Measurements from ENCODE around the gene MAGI2. TPM values are rescaled to one million over a fixed set of nuclear protein-coding genes. Genes with fewer than 3 reads are reported as not detected.

MAGI2 gene
- total RNA-seq, 1 donor from 2014 or later: 0.38 TPM

DNA sequence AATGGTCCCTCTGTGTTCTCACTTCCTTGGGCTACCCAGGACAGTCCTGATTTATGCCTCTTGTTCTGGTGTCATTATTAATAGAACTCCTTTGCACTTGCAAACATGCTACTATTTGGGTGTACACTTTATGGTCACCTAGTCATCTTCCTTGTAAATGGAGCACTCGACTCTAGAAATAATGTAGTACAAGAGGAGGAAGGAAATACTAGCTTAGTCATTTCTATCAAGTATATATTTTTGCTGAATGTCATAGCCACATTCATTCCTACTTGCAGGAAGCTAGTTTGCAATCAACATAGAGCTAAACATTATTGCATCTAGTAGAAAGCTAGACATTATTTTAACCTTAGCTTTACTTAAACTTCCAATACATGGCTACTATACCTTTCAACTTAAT, 335.3 kb downstream of the MAGI2 start:
- CTCF ChIA-PET: no interaction called here
- H3K27me3 Mint-ChIP-seq: no peaks in the 10 kb centered on the region
- no peak overlapping the region for H3K4me3 Mint-ChIP-seq
- POLR2A ChIA-PET: no interaction called here
- ATAC-seq (ENCODE audit: low read depth) (no peak), DNase-seq (no peak)
- no peaks in the 10 kb centered on the region for H3K36me3 Mint-ChIP-seq (ENCODE audit: low read depth)
- intact Hi-C loops (cut with micrococcal nuclease): no loop called here
- H3K9me3 Mint-ChIP-seq: no peaks in the 10 kb centered on the region
- TF ChIP-seq, protein P1, sequence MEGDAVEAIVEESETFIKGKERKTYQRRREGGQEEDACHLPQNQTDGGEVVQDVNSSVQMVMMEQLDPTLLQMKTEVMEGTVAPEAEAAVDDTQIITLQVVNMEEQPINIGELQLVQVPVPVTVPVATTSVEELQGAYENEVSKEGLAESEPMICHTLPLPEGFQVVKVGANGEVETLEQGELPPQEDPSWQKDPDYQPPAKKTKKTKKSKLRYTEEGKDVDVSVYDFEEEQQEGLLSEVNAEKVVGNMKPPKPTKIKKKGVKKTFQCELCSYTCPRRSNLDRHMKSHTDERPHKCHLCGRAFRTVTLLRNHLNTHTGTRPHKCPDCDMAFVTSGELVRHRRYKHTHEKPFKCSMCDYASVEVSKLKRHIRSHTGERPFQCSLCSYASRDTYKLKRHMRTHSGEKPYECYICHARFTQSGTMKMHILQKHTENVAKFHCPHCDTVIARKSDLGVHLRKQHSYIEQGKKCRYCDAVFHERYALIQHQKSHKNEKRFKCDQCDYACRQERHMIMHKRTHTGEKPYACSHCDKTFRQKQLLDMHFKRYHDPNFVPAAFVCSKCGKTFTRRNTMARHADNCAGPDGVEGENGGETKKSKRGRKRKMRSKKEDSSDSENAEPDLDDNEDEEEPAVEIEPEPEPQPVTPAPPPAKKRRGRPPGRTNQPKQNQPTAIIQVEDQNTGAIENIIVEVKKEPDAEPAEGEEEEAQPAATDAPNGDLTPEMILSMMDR (IDR thresholded peaks at IDR 0.05): no peak
- no peaks in the 10 kb centered on the region for H3K4me1 Mint-ChIP-seq
- no peak overlapping the region for H3K27ac Mint-ChIP-seq

DNA sequence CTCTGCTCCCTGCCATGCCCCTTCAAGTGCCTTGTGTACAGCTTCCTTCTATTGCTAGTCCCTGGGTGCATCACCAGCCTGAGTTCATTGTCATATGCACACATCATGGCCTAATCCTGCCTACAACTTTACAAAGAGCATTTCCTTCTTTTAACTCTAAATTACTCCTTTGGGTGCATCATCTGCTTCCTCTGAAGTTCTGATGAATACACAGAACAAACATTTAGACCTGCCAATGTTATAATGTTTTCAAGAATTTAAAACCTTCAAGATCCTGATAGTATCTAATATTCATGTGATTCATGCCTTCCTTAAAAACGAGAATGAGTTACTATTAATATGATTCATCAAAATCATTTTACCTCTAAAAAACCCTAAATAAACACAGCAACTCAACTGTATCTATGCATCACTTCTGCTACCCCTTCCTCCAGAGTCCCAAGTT, 357.1 kb downstream of the MAGI2 start:
- CTCF ChIA-PET: no interaction called here
- no peak overlapping the region for H3K4me3 Mint-ChIP-seq
- intact Hi-C loops (cut with micrococcal nuclease): no loop called here
- peaks cover 2% of the 10 kb centered on the region for H3K9me3 Mint-ChIP-seq
- H3K4me1 Mint-ChIP-seq: no peaks in the 10 kb centered on the region
- DNase-seq (no peak), ATAC-seq (ENCODE audit: low read depth) (no peak)
- TF ChIP-seq, protein P1 (IDR thresholded peaks at IDR 0.05): no peak
- no peaks in the 10 kb centered on the region for H3K27me3 Mint-ChIP-seq
- POLR2A ChIA-PET: no interaction called here
- no peak overlapping the region for H3K27ac Mint-ChIP-seq
- H3K36me3 Mint-ChIP-seq (ENCODE audit: low read depth): no peaks in the 10 kb centered on the region

DNA sequence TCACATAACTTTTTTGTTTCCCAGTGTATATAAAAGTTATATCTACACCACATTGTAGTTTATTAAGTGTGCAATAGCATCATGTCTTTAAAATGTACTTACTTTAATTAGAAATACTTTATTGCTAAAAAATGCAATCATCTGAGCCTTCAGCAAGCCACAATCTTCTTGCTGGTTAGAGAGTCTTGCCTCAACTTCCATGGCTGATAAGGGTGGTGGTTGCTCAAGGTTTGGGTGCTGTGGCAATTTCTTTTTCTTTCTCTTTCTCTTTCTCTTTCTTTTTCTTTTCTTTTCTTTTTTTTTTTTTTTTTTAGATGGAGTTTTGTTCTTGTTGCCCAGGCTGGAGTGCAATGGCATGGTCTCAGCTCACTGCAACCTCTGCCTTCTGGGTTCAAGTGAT, 360.0 kb downstream of the MAGI2 start:
- intact Hi-C loops (cut with micrococcal nuclease): no loop called here
- ChIA-PET CTCF (no interaction called here), POLR2A (no interaction called here)
- Mint-ChIP-seq H3K9me3 (peaks cover 8% of the 10 kb centered on the region), H3K27ac (no peak overlapping the region), H3K4me3 (no peak overlapping the region), H3K27me3 (no peaks in the 10 kb centered on the region), H3K36me3 (ENCODE audit: low read depth) (no peaks in the 10 kb centered on the region), H3K4me1 (no peaks in the 10 kb centered on the region)
- ATAC-seq (ENCODE audit: low read depth) (no peak), DNase-seq (no peak)
- TF ChIP-seq, protein P1 (IDR thresholded peaks at IDR 0.05): no peak

DNA sequence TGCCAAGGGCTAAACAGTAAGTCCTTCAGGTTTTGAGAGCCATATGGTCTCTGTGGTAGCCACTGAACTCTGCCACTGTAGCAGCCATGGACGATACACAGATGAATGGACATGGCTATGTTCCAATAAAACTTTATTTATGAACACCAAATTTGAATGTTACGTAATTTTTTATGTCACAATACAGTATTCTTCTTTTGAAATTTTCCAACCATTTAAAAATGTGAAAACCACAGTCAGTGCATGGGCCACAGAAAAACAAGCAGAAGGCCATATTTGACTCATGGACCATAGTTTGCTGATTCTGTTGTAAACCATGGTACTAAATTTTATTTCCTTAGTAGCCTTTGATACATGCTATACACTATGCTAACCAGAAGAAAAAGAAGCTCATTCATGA, 361.8 kb downstream of the MAGI2 start:
- TF ChIP-seq, protein P1 (IDR thresholded peaks at IDR 0.05): no peak
- no peaks in the 10 kb centered on the region for H3K27me3 Mint-ChIP-seq
- peaks cover 8% of the 10 kb centered on the region for H3K9me3 Mint-ChIP-seq
- no peak for DNase-seq
- intact Hi-C loops (cut with micrococcal nuclease): no loop called here
- H3K4me1 Mint-ChIP-seq: no peaks in the 10 kb centered on the region
- no peak overlapping the region for H3K4me3 Mint-ChIP-seq
- no peak for ATAC-seq (ENCODE audit: low read depth)
- ChIA-PET CTCF (no interaction called here), POLR2A (no interaction called here)
- H3K36me3 Mint-ChIP-seq (ENCODE audit: low read depth): no peaks in the 10 kb centered on the region
- H3K27ac Mint-ChIP-seq: no peak overlapping the region

DNA sequence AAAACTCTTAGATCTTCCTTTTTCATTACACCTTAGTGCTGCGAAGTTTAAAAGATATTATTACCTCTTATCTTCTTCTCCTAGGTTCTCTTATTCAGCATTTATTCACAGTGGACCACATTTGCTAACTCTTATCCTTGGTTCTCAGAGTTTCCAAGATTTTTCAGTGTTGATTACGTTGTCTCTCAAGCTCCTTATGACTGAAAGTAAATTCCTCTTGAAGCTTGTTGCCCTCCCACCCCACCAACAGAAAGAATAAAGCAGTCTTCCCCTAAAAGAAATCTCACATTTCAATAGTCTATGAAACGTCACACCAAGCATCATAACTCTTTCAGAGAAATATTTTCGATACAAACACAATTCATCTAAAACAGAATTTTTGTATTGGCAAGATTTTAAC, 362.5 kb downstream of the MAGI2 start:
- Mint-ChIP-seq H3K27me3 (no peaks in the 10 kb centered on the region), H3K4me1 (no peaks in the 10 kb centered on the region), H3K4me3 (no peak overlapping the region), H3K27ac (no peak overlapping the region), H3K36me3 (ENCODE audit: low read depth) (no peaks in the 10 kb centered on the region), H3K9me3 (peaks cover 8% of the 10 kb centered on the region)
- intact Hi-C loops (cut with micrococcal nuclease): no loop called here
- TF ChIP-seq, protein P1 (IDR thresholded peaks at IDR 0.05): no peak
- ChIA-PET POLR2A (no interaction called here), CTCF (no interaction called here)
- DNase-seq (no peak), ATAC-seq (ENCODE audit: low read depth) (no peak)

Measured in activated B cell treated with CpG ODN at 0.5 μM for 24 hours (primary cell).